B cell (primary cell): Measurements from ENCODE around the gene CLDN20. TPM values are rescaled to one million over a fixed set of nuclear protein-coding genes. Genes with fewer than 3 reads are reported as not detected.

ENCODE experiments used
- ATAC-seq: fragments of 200-7000 bp; cut with Tn5 transposase; one replicate; pipeline ENCODE4 v1.10.0; 2021; ENCODE audit warnings: low read depth, mild to moderate bottlenecking, moderate number of reproducible peaks, moderate library complexity
- CTCF ChIA-PET: fragments of 350-600 bp; sonication (Branson Sonifier 250); formaldehyde crosslinking; loops from one replicate; lab custom pipeline; 2021; ENCODE audit warnings: antibody characterized with exemption, inconsistent platforms; lab: Charles Lee
- POLR2A ChIA-PET: fragments of 350-600 bp; sonication (Branson Sonifier 250); formaldehyde crosslinking; loops from one replicate; lab custom pipeline; 2021; ENCODE audit warnings: antibody characterized with exemption; lab: Charles Lee
- DNase-seq: peaks from one replicate; pipeline ENCODE4 v3.0.0; 2013
- H2AFZ ChIP-seq: 2 replicates; pipeline ENCODE4 v1.6.1; 2012; ENCODE audit warnings: mild to moderate bottlenecking, low read depth, low read length; ENCODE audit not compliant: insufficient read depth, poor library complexity, severe bottlenecking
- H3K27ac ChIP-seq, 2 donors: 1 replicate in 1 of 2; 2 replicates in 1 of 2; pipeline ENCODE4 v1.5.1; 2012 to 2013; ENCODE audit warnings: low read length in 2 of 2, mild to moderate bottlenecking in 2 of 2, moderate library complexity in 1 of 2
- H3K27me3 ChIP-seq, 4 experiments: fragments of 200-600 bp in 1 of 4; sonication (generic) in 1 of 4; replicated peaks in 1 of 4; 1 replicate in 2 of 4; 2 replicates in 2 of 4; pipeline versions ENCODE4 v1.6.1 to v1.7.0; 2013 to 2016; ENCODE audit warnings: low read length in 3 of 4, mild to moderate bottlenecking in 2 of 4, mixed read lengths in 1 of 4, moderate library complexity in 1 of 4; ENCODE audit not compliant: insufficient read depth in 4 of 4, control insufficient read depth in 3 of 4; ENCODE audit errors: control extremely low read depth in 1 of 4
- H3K36me3 ChIP-seq, 2 experiments: replicated peaks in 1 of 2; 1 replicate in 1 of 2; 2 replicates in 1 of 2; pipeline versions ENCODE4 v1.6.1 to v1.7.1; 2013; ENCODE audit warnings: low read length in 1 of 2; ENCODE audit not compliant: insufficient read depth in 2 of 2, control insufficient read depth in 1 of 2; ENCODE audit errors: control extremely low read depth in 1 of 2, extremely low read depth in 1 of 2
- H3K4me1 ChIP-seq, 2 donors: fragments of 200-600 bp in 1 of 2; sonication (generic) in 1 of 2; 1 replicate in 1 of 2; 2 replicates in 1 of 2; pipeline versions ENCODE4 v1.5.1 to v1.6.1; 2013 to 2017; ENCODE audit warnings: low read length in 2 of 2; ENCODE audit not compliant: control insufficient read depth in 2 of 2, insufficient read depth in 2 of 2
- H3K4me2 ChIP-seq: replicated peaks from 2 replicates; pipeline ENCODE3; 2012; ENCODE audit warnings: mild to moderate bottlenecking, low read depth, low read length; ENCODE audit not compliant: poor library complexity, severe bottlenecking
- H3K4me3 ChIP-seq, 5 experiments: fragments of 200-600 bp in 1 of 5; sonication (generic) in 1 of 5; 1 replicate in 3 of 5; 2 replicates in 2 of 5; pipeline versions ENCODE4 v1.5.1 to v1.7.0; 2011 to 2016; ENCODE audit warnings: low read length in 4 of 5, mild to moderate bottlenecking in 4 of 5, low read depth in 2 of 5, control low read depth in 1 of 5, moderate library complexity in 1 of 5; ENCODE audit not compliant: insufficient read depth in 1 of 5; ENCODE audit errors: control extremely low read depth in 1 of 5, extremely low read depth in 1 of 5
- H3K79me2 ChIP-seq: fragments of 200-600 bp; sonication (generic); one replicate; pipeline ENCODE4 v1.6.0; 2016; ENCODE audit warnings: low read length; ENCODE audit not compliant: control insufficient read depth, insufficient read depth
- H3K9ac ChIP-seq: fragments of 200-600 bp; sonication (generic); 2 replicates; pipeline ENCODE4 v1.6.1; 2017; ENCODE audit warnings: mild to moderate bottlenecking, low read length, moderate library complexity
- H3K9me3 ChIP-seq, 3 donors: one replicate each; pipeline versions ENCODE4 v1.6.1 to v1.7.1; 2013; ENCODE audit warnings: low read length in 2 of 3; ENCODE audit not compliant: control insufficient read depth in 2 of 3, insufficient read depth in 1 of 3; ENCODE audit errors: control extremely low read depth in 1 of 3
- H4K20me1 ChIP-seq: 2 replicates; pipeline ENCODE4 v1.6.0; 2012; ENCODE audit warnings: mild to moderate bottlenecking, low read length; ENCODE audit not compliant: insufficient read depth, control insufficient read depth, poor library complexity, severe bottlenecking
- H3K27ac Mint-ChIP-seq: one replicate; pipeline ENCODE4 v1.8.0; 2021; ENCODE audit warnings: mixed read lengths
- H3K27me3 Mint-ChIP-seq: one replicate; pipeline ENCODE4 v1.8.0; 2021; ENCODE audit warnings: mixed read lengths
- H3K4me1 Mint-ChIP-seq: one replicate; pipeline ENCODE4 v1.8.0; 2021; ENCODE audit warnings: mixed read lengths
- H3K4me3 Mint-ChIP-seq: one replicate; pipeline ENCODE4 v1.8.0; 2021; ENCODE audit warnings: mixed read lengths
- H3K9me3 Mint-ChIP-seq: one replicate; pipeline ENCODE4 v1.8.0; 2022; ENCODE audit warnings: mixed read lengths; ENCODE audit not compliant: insufficient read depth
- CTCF ChIP-seq: fragments of 200-600 bp; IDR thresholded peaks from one replicate; pipeline ENCODE4 v1.8.0; 2022; ENCODE audit warnings: antibody characterized with exemption, mild to moderate bottlenecking
- EZH2 ChIP-seq: IDR thresholded peaks from 2 replicates; pipeline ENCODE4 v1.6.1; 2012; ENCODE audit warnings: borderline replicate concordance, low read depth, mild to moderate bottlenecking, moderate library complexity, low read length; ENCODE audit not compliant: insufficient read depth, poor library complexity, severe bottlenecking
- WGBS: methylation state at CpG from one replicate; pipeline ENCODE4 v1.1.5; 2013; ENCODE audit warnings: missing lambda C conversion rate; ENCODE audit not compliant: insufficient coverage; 5-methylcytosine and 5-hydroxymethylcytosine counted together
- intact Hi-C: fragments of 100-400 bp; cut with micrococcal nuclease; formaldehyde crosslinking; loops from one replicate; pipeline ENCODE4 v1.10.0; 2022
- polyA plus RNA-seq: library from polyadenylated mRNA; depleted of rRNA; stranded (reverse); fragments of >200 nt; gene quantifications from 2 replicates; pipeline ENCODE4 v1.2.3, GENCODE V29; 2012
- total RNA-seq, 2 donors: library from RNA; stranded (reverse); fragments of 120-200 nt in 1 of 2; gene quantifications; 1 replicate in 1 of 2; 2 replicates in 1 of 2; pipeline versions ENCODE4 v1.2.3 to v1.2.4, GENCODE V29; 2013 to 2022

The CLDN20 gene
- total and polyA plus RNA-seq, 2 donors (not counting 1 experiment from before 2014, with no cell fraction given), result not detected

DNA sequence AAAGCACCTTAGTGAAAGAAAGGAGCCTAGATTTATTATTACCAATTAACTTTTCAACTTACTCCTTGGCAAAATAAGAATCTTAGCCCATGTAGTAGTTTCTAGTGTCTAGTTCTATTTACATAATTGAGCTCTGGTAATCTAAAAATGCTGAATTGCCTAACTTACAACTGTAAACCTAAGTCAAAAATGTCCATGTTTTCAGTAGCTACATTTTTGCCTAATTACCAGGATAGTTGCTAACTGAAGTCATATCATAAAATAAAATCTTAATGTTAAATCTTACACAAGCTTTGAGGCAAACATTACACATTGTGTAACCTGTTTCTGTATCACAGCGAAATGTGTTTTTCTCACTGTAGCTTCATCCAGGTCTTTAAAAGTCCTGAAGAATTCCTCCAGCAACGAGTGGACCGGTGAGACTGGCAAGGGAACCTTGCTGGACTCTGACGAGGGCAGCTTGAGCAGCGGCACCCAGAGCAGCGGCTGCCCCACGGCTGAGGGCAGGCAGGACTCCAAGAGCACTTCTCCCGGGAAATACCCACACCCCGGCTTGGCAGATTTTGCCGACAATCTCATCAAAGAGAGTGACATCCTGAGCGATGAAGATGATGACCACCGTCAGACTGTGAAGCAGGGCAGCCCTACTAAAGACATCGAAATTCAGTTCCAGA, 7.6 kb upstream of the CLDN20 start:
- 98% methylated on average over 13 of the region's 13 CpGs for WGBS

More for the DNA sequence above, 7.6 kb upstream of the CLDN20 start:
- Mint-ChIP-seq H3K27me3 (no peaks in the 10 kb centered on the region), H3K9me3 (no peaks in the 10 kb centered on the region), H3K27ac (no peak overlapping the region), H3K4me3 (no peak overlapping the region), H3K4me1 (no peaks in the 10 kb centered on the region)
- DNase-seq, result no peak
- Histone ChIP-seq H3K36me3 (peaks cover 6 to 70% of the 10 kb centered on the region in 2 experiments), H2AFZ (no peak overlapping the region), H3K9ac (no peak overlapping the region), H4K20me1 (no peaks in the 10 kb centered on the region), H3K9me3 (no peaks in the 10 kb centered on the region), H3K27me3 (no peaks in the 10 kb centered on the region), H3K4me3 (no peak overlapping the region), H3K79me2 (no peaks in the 10 kb centered on the region), H3K4me2 (no peak overlapping the region), H3K27ac (no peak overlapping the region), H3K4me1 (no peaks in the 10 kb centered on the region)
- TF ChIP-seq CTCF, result no peak
- no peak for TF ChIP-seq EZH2
- no peak for ATAC-seq
- intact Hi-C loops, result no loop called here
- CTCF ChIA-PET, result interaction anchor here (1.1 kb wide), 1 partner anchor 8 kb away, joined by 3 read pairs; no protein-coding TSS in a partner anchor
- POLR2A ChIA-PET, result interaction anchor here (0.7 kb wide), 1 partner anchor 345 kb away, joined by 3 read pairs; no protein-coding TSS in a partner anchor
